Left lobe of liver (tissue), 2 donors: ENCODE results near the gene METTL1. TPM values are rescaled to one million over a fixed set of nuclear protein-coding genes. Genes with fewer than 3 reads are reported as not detected.
"Not testable (repeated sequence)": the region's sequence is repeated elsewhere in the genome, so short reads cannot be mapped to it uniquely, and the experiment has no call there.

Source experiments
- ATAC-seq: fragments of 200-7000 bp; cut with Tn5 transposase; one replicate; pipeline ENCODE4 v1.9.1; 2020; ENCODE audit warnings: mild to moderate bottlenecking, moderate library complexity
- DNase-seq: peaks from one replicate; pipeline ENCODE4 v3.0.0-alpha.2; 2020; ENCODE audit warnings: low spot score
- total RNA-seq: library from RNA; stranded (reverse); gene quantifications from one replicate; pipeline ENCODE4 v1.2.1, GENCODE V29; 2021
- donor health status: DM: no; HTN: no; CAD: no; lungs with moderate emphysema.
- donor health status: DM: no; HTN: yes; CAD: no.

The METTL1 gene
- total RNA-seq, 1 donor from 2014 or later: 9.7 TPM

DNA sequence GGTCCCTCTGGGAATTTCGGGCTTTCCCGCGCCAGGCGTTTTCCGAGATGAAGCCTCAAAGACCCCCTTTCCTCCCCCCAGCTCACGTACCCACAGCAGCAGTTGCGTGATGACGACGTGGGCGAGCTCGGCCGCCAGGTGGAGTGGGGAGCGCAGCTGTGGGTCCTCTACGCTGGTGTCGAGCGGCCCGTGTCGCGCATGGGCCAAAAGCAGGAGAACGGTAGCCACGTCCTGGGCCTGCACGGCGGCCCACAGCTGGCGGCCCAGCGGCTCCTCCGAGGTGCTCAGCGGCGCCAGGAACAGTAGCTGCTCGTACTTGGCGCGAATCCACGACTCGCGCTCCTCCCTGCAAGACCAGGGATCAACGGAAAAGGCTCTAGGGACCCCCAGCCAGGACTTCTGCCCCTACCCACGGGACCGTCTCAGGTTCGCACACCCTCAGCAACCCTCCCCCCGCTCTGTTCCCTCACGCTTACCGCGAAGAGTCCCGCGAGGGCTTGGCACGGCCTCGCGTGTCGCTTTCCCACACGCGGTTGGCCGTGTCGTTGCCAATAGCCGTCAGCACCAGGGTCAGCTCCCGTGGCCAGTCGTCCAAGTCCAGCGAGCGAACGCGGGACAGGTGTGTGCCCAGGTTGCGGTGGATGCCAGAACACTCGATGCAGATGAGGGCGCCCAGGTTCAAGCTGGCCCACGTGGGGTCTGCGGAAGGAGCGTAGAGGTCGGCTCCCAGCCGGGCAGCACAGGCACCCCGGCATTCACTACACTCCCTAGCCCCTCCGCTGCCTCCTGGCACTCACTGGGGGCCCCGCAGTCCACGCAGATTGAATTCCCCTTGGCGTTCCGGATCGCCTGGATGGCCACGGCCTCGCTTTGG lies 44.8 kb downstream of the METTL1 start:
- DNase-seq: peak; percentile 49
- ATAC-seq: peak; percentile 61

DNA sequence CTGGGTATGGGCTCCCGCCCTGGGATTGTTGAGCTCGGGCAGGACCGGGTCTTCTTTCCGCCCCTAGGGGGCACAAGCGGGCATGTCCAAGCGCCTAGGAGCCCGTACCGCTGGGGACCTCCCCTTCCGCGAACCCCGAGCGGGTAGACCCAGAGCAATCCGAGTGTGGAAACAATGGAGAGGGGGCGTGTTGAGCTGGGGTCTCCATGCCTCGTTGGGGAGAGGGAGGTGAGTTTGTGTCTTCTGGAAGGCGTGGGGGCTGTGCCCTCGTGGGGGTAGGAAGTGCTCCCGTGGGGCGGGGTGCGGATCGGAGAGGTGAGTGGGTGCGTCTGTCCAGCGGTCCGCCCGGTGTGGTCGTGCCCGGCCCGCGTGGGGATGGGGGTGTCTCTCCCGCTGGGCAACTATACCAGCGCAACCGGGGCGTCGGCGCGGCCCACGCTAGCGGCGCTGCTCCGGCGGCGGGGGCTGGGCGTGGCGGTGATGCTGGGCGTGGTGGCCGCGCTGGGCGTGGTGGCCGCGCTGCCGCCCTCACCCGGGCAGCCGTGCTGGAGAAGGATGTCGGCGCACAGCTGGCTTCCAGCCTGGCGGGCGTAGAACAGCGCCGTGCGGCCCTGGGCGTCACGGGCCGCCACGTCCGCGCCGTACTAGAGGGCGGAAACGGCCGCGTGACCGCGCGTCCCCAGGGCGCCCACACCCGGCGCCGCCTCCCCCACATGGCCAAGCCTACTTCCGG lies 45.6 kb downstream of the METTL1 start:
- DNase-seq: peak; percentile 60

DNA sequence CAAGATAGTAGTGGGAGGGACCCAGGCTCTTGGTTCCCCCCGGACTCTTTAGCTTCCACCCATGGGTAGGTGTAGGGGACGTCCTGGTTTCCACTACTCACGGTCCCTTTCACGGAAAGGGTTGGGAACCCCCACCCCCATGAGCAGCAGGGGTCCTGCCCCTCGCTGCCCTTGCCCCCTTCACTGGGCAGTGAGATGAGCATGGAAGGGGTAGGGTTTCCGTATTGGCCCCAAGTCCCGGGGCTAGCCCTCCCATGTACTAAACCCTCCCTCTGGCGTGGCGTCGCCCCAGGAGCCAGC lies 46.1 kb downstream of the METTL1 start:
- DNase-seq (no peak), ATAC-seq (no peak)

More for the DNA sequence above, 45.6 kb downstream of the METTL1 start:
- peak; percentile 62 for ATAC-seq

DNA sequence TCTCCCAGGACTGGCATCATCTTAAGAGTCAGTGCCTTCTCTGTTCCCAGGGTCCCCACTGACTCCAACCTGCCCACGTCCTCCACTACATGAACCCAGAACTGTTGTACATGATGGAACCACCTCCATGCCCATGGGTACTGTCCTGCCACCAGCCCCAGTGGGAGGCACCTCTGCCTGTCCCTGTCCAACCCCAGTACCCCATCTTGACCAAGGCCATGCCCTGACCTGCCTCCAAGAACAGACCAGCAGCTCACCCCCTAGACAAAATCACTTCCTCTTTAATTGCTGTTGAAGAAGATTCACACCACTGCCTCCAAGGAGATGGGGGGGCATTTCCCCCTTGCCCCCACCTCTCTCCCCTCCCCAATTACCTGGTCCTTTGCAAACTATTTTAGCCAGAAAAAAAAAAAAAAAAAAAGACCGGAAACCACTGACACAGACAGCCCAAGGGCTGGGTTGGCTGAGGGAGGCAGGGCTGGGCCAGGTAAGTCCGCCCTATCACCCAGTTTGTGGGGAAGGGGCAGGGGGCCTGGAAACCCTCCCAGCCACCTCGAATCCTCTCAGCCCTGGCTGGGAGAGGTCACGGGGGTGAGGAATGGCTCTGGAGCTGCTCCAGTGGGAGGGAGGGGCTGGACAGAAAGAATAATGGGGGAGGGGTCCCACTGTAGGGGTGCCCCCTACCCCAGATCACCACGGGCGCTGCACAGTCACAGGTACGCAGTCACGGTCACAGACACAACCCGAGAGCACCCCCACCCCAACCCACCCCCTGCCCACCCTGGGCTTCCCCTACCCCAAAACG lies 46.8 kb downstream of the METTL1 start:
- ATAC-seq: no peak
- no peak for DNase-seq

DNA sequence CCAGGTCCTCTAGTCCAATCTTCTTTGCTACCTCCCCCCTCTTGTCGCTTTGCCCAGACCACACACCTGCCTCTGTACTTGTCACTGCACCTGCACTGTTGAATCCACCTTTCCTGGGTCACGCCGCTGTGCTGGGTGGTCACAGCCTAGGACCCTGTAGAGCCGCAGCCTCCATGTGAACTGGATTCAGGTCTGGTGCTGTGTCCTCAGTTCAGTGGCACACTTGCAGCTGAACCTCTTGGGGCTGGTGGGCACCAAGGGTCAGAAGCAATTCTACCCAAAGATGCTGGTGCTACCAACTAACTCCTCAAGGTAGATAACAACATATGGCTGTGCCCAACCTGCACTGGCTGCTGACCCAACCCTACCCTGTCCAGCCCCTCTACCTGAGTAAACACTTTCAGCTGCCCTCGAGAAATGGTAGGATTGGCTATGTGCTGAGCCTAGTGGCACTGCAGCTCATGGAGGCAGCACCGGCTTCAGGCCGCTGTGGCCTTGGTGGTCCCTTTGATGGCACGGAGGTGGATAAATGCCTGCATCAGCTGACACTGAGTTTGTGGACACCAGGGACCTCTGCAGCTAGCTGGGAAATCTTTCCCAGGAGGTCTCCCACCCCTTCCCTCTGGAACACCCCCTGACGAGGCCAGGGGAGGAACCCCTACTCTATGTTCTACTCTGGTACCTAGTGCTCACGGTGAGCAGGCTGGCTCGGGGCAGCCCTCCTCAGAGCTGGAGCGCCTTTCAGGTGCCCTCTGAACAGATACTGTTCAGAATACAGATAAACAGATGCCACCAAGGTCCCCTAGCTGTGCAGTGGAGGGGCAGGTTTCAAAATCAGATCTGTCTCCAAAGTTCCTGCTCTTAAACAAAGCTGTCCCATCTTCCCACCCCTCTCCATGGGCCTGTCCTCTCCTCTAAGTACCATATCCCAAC lies 47.6 kb downstream of the METTL1 start:
- DNase-seq: no peak
- ATAC-seq: no peak

DNA sequence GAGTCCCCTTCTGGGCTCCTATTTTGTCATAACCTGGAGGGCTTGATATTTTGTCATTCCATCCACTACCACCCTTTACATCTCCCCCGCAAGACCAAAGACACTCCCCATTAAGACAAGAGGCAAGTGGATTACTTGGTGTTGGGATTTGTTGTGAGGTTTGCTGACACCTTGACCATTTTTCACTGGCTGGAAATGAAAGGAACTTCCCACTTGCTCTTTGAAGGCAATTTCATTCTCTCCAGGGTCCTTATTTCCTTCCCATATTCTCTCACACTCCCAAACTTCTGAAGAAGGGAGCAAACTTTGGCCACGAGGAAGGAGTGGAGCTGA lies 48.3 kb downstream of the METTL1 start:
- ATAC-seq: no peak
- no peak for DNase-seq

DNA sequence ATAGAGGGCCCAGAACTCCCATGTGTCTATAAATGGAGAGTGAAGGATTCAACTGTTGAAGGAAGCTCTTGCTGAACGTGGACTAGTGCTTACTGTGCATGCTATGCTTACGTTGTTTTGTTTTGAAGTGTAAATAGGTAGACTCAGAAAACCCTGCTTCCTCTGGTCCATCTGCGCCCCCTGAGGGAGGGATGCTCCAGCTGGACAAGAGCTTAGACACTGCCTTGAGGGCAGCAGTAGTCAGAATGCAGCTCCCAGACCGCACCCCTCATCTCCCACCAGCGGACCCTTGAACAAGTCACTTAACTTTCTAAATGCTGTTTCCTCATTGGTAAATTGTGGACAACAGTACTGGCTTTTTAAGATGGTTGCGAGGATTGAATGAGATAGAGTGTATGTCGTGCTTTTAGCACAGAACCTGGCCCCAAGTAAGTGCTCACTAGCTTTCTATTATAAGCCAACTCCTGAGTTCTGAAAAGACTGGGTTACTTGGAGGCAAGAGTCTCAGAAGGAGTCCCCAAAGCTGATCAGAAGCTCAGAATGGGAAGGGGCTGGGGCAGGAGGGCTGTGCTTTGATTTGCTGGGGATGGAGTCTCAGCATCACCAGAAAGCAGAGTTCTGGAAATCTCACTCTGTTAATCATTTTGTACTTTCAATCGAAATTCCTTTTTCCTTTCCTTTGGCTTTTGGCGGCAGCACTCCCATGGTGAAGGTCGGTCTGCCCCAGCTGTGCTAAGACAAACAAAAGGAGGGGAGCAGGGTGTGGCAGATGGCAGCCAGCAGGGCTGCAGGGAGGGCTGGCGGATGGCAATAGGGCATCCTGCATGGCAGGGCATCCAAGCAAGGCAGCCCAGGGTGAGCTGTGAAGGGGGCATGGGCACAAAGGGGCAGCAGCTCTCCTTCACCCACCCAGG lies 48.9 kb downstream of the METTL1 start:
- DNase-seq (no peak), ATAC-seq (no peak)

DNA sequence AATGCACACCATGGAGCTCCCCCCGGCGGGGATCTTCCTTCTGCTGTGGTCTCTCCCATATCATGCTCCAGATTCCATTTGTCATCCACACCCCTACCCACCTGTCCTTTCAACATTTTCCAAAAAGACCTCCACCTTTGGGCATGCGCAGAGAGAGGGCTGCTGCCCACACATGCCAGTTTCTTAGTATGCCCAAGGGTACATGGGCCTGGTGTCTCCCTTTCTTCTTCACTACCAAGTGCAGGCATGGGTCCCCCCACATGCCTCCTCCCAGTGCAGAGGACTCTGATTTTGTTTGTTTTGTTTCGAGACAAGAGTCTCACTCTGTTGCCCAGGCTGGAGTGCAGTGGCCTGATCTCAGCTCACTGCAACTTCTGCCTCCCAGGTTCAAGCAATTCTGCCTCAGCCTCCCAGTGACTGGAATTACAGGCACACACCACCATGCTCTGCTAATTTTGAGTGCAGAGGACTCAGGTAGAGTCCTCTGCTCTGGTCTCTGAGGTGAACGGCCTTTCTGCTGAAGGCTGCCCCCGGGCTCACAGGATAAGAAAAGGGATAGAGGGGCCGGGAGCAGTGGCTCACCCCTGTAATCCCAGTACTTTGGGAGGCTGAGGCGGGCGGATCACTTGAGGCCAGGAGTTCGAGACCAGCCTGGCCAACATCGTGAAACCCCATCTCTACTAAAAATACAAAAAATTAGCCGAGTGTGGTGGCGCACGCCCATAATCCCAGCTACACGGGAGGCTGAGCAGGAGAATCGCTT lies 49.9 kb downstream of the METTL1 start:
- DNase-seq: not testable (repeated sequence)

DNA sequence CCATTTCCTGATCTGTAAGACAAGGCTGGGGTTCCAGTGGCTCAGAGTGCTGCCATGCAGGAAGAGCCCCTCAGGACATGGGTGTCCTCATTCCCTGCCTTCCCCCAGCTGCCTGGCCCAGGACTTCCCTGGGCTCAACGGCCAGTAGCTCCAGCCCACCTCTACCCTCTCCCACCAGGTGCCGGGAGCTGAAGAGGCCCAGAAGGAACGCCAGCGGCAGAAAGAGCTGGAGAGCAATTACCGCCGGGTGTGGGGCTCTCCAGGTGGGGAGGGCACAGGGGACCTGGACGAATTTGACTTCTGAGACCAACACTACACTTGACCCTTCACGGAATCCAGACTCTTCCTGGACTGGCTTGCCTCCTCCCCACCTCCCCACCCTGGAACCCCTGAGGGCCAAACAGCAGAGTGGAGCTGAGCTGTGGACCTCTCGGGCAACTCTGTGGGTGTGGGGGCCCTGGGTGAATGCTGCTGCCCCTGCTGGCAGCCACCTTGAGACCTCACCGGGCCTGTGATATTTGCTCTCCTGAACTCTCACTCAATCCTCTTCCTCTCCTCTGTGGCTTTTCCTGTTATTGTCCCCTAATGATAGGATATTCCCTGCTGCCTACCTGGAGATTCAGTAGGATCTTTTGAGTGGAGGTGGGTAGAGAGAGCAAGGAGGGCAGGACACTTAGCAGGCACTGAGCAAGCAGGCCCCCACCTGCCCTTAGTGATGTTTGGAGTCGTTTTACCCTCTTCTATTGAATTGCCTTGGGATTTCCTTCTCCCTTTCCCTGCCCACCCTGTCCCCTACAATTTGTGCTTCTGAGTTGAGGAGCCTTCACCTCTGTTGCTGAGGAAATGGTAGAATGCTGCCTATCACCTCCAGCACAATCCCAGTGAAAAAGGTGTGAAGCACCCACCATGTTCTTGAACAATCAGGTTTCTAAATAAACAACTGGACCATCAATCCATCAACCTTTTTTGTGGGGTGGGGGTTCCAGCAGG lies 51.0 kb downstream of the METTL1 start:
- no peak for DNase-seq
- ATAC-seq: no peak

More for the DNA sequence above, 49.9 kb downstream of the METTL1 start:
- ATAC-seq: not testable (repeated sequence)

DNA sequence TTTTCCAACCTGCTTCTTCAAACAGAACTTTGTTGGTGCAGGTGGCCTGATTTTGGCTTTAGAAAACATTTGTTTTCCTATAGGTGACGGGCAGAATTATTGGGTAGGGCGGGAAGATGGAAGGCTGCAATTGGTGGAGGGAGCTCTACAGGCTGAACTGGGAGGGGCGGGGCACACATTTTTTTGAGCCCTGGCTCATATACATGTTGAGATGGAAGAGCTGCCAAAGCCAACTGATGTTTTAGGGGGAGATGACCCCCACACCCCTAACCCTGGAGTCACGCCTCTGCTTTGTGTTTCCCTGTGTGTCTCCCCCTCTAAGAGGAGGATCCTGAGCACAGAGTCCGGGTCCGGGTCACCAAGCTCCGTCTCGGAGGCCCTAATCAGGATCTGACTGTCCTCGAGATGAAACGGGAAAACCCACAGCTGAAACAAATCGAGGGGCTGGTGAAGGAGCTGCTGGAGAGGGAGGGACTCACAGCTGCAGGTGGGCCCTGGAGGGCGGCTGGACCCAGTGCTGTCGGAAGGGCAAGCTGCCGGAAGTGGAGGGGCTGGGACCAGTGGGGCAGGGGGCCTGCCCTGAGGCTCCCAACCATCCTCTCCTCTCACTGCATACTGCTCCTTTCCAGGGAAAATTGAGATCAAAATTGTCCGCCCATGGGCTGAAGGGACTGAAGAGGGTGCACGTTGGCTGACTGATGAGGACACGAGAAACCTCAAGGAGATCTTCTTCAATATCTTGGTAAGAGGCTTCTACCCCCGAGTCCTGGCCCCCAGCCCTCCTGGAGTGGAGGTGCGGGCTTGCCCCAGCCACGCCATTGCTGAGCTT lies 51.9 kb downstream of the METTL1 start:
- ATAC-seq: no peak
- no peak for DNase-seq

DNA sequence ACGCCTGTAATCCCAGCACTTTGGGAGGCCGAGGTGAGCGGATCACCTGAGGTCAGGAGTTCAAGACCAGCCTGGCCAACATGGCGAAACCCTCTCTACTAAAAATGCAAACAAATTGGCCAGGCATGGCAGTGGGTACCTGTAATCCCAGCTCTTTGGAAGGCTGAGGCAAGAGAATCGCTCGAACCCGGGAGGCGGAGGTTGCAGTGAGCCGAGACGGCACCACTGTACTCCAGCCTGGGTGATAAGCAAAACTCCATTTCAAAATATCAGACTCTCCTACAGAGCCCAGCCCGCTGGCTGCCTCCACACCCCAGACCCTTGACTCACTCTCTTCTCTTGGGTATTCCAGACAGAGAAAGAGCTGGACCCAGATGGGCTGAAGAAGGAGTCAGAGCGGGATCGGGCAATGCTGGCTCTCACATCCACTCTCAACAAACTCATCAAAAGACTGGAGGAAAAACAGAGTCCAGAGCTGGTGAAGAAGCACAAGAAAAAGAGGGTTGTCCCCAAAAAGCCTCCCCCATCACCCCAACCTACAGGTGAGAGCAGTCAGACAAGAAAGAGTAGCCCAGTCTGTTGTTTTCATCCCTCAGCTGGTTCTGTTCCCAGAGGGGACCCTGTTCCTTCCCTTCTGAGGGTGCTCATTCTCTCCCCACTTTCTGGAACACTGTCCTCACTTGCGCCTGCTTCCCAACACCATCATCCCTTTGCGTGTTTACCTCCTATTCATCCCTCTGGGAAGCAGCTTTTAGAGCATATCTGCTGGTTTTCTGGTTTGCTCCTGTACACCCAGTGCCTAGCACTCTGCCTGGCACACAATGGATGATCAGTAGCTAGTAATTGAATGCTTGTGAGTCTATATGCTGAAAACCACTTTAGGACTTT lies 53.0 kb downstream of the METTL1 start:
- ATAC-seq (no peak), DNase-seq (no peak)
